AG04450 (cell line): ENCODE measurements around the gene MRPS10. TPM values are rescaled to one million over a fixed set of nuclear protein-coding genes. Genes with fewer than 3 reads are reported as not detected.
A peak's percentile ranks its signal among the peaks of the same experiment; 100 is the strongest.

Source experiments
- CTCF ChIA-PET: fragments of 300-600, 350-600 bp; formaldehyde crosslinking; extraction: SDS; loops from one replicate; lab custom pipeline; 2022; ENCODE audit warnings: antibody characterized with exemption, inconsistent platforms; lab: Charles Lee
- POLR2A ChIA-PET: fragments of 350-600 bp; formaldehyde crosslinking; extraction: SDS; loops from one replicate; lab custom pipeline; 2021; ENCODE audit warnings: antibody characterized with exemption, inconsistent platforms; lab: Yijun Ruan, JAX
- DNase-seq: peaks from one replicate; pipeline ENCODE4 v3.0.0-alpha.2; 2011; ENCODE audit warnings: low read depth, low spot score
- H3K27ac ChIP-seq: one replicate; pipeline ENCODE4 v1.5.1; 2012; ENCODE audit warnings: low read depth, low read length, control low read depth
- H3K27me3 ChIP-seq: one replicate; pipeline ENCODE4 v1.6.0; 2012; ENCODE audit warnings: low read length; ENCODE audit not compliant: control insufficient read depth, insufficient read depth
- H3K4me3 ChIP-seq: 2 replicates; pipeline ENCODE4 v1.5.1; 2011; ENCODE audit warnings: mild to moderate bottlenecking, low read depth, low read length, control low read depth
- H3K9me3 ChIP-seq: 2 replicates; pipeline ENCODE4 v1.5.1; 2012; ENCODE audit warnings: low read length; ENCODE audit not compliant: control insufficient read depth, insufficient read depth
- CTCF ChIP-seq: IDR thresholded peaks from 2 replicates; pipeline ENCODE4 v1.5.1; 2011; ENCODE audit warnings: low read depth, low read length, control low read depth, inconsistent platforms
- polyA plus RNA-seq: library from polyadenylated mRNA; depleted of rRNA; stranded (reverse); fragments of >200 nt; gene quantifications from 2 replicates; pipeline ENCODE4 v1.2.3, GENCODE V29; 2011

The MRPS10 gene
- polyA plus RNA-seq, 1 experiment = 63.2 TPM

- ChIA-PET CTCF (interaction anchor here (0.7 to 8.0 kb wide), 3 partner anchors 10 to 284 kb away, joined by 3 to 93 read pairs (median 4); no protein-coding TSS in a partner anchor), POLR2A (no interaction called here)
- Histone ChIP-seq H3K9me3 (no peaks in the 10 kb centered on the region; the same call in 1 of the 2 replicates), H3K27ac (no peak overlapping the region), H3K4me3 (no peak overlapping the region), H3K27me3 (no peaks in the 10 kb centered on the region)
- no peak for DNase-seq
- TF ChIP-seq CTCF = no peak
These were observed 45.6 kb upstream of the MRPS10 start for GRCh38 chr6:42263165-42263728.

- ChIA-PET CTCF (interaction anchor here (1.0 to 8.0 kb wide), 5 partner anchors 46 to 286 kb away, joined by 3 to 93 read pairs (median 3); no protein-coding TSS in a partner anchor), POLR2A (interaction anchor here (0.6 kb wide), 1 partner anchor 190 kb away, joined by 6 read pairs; no protein-coding TSS in a partner anchor)
- Histone ChIP-seq H3K27ac (peak overlapping the region; percentile 31), H3K27me3 (no peaks in the 10 kb centered on the region), H3K9me3 (no peaks in the 10 kb centered on the region; the same call in 1 of the 2 replicates), H3K4me3 (no peak overlapping the region)
- DNase-seq = no peak
- peak; percentile 53 for TF ChIP-seq CTCF
These were observed 43.3 kb upstream of the MRPS10 start for GRCh38 chr6:42260972-42261371.

GRCh38 chr6:42260396-42260888, 42.8 kb upstream of the MRPS10 start:
- Histone ChIP-seq H3K9me3 (no peaks in the 10 kb centered on the region; the same call in 1 of the 2 replicates), H3K27me3 (no peaks in the 10 kb centered on the region), H3K4me3 (no peak overlapping the region), H3K27ac (peak overlapping the region; percentile 31)
- CTCF ChIA-PET = interaction anchor here (1.0 to 8.0 kb wide), 8 partner anchors 28 to 287 kb away, joined by 3 to 93 read pairs (median 3); no protein-coding TSS in a partner anchor
- POLR2A ChIA-PET = interaction anchor here (0.6 kb wide), 1 partner anchor 201 kb away, joined by 3 read pairs; no protein-coding TSS in a partner anchor
- DNase-seq = no peak
- TF ChIP-seq CTCF = no peak

GRCh38 chr6:42259841-42260395, 42.3 kb upstream of the MRPS10 start:
- H3K4me3 ChIP-seq = no peak overlapping the region
- no peak for DNase-seq
- ChIA-PET POLR2A (interaction anchor here (0.6 kb wide), 2 partner anchors 202 to 548 kb away, joined by 3 read pairs; no protein-coding TSS in a partner anchor), CTCF (interaction anchor here (1.0 to 8.0 kb wide), 7 partner anchors 28 to 287 kb away, joined by 3 to 93 read pairs (median 3); no protein-coding TSS in a partner anchor)
- no peaks in the 10 kb centered on the region; the same call in 1 of the 2 replicates for H3K9me3 ChIP-seq
- TF ChIP-seq CTCF = no peak
- H3K27ac ChIP-seq = no peak overlapping the region
- no peaks in the 10 kb centered on the region for H3K27me3 ChIP-seq
